B cell (primary cell): ENCODE results near the gene WDR27. TPM values are rescaled to one million over a fixed set of nuclear protein-coding genes. Genes with fewer than 3 reads are reported as not detected.

ENCODE experiments used
- ATAC-seq: fragments of 200-7000 bp; cut with Tn5 transposase; one replicate; pipeline ENCODE4 v1.10.0; 2021; ENCODE audit warnings: low read depth, mild to moderate bottlenecking, moderate number of reproducible peaks, moderate library complexity
- CTCF ChIA-PET: fragments of 350-600 bp; sonication (Branson Sonifier 250); formaldehyde crosslinking; loops from one replicate; lab custom pipeline; 2021; ENCODE audit warnings: antibody characterized with exemption, inconsistent platforms; lab: Charles Lee
- POLR2A ChIA-PET: fragments of 350-600 bp; sonication (Branson Sonifier 250); formaldehyde crosslinking; loops from one replicate; lab custom pipeline; 2021; ENCODE audit warnings: antibody characterized with exemption; lab: Charles Lee
- DNase-seq: peaks from one replicate; pipeline ENCODE4 v3.0.0; 2013
- H2AFZ ChIP-seq: 2 replicates; pipeline ENCODE4 v1.6.1; 2012; ENCODE audit warnings: mild to moderate bottlenecking, low read depth, low read length; ENCODE audit not compliant: insufficient read depth, poor library complexity, severe bottlenecking
- H3K27ac ChIP-seq, 2 donors: 1 replicate in 1 of 2; 2 replicates in 1 of 2; pipeline ENCODE4 v1.5.1; 2012 to 2013; ENCODE audit warnings: low read length in 2 of 2, mild to moderate bottlenecking in 2 of 2, moderate library complexity in 1 of 2
- H3K27me3 ChIP-seq, 4 experiments: fragments of 200-600 bp in 1 of 4; sonication (generic) in 1 of 4; replicated peaks in 1 of 4; 1 replicate in 2 of 4; 2 replicates in 2 of 4; pipeline versions ENCODE4 v1.6.1 to v1.7.0; 2013 to 2016; ENCODE audit warnings: low read length in 3 of 4, mild to moderate bottlenecking in 2 of 4, mixed read lengths in 1 of 4, moderate library complexity in 1 of 4; ENCODE audit not compliant: insufficient read depth in 4 of 4, control insufficient read depth in 3 of 4; ENCODE audit errors: control extremely low read depth in 1 of 4
- H3K36me3 ChIP-seq, 2 experiments: replicated peaks in 1 of 2; 1 replicate in 1 of 2; 2 replicates in 1 of 2; pipeline versions ENCODE4 v1.6.1 to v1.7.1; 2013; ENCODE audit warnings: low read length in 1 of 2; ENCODE audit not compliant: insufficient read depth in 2 of 2, control insufficient read depth in 1 of 2; ENCODE audit errors: control extremely low read depth in 1 of 2, extremely low read depth in 1 of 2
- H3K4me1 ChIP-seq, 2 donors: fragments of 200-600 bp in 1 of 2; sonication (generic) in 1 of 2; 1 replicate in 1 of 2; 2 replicates in 1 of 2; pipeline versions ENCODE4 v1.5.1 to v1.6.1; 2013 to 2017; ENCODE audit warnings: low read length in 2 of 2; ENCODE audit not compliant: control insufficient read depth in 2 of 2, insufficient read depth in 2 of 2
- H3K4me2 ChIP-seq: replicated peaks from 2 replicates; pipeline ENCODE3; 2012; ENCODE audit warnings: mild to moderate bottlenecking, low read depth, low read length; ENCODE audit not compliant: poor library complexity, severe bottlenecking
- H3K4me3 ChIP-seq, 5 experiments: fragments of 200-600 bp in 1 of 5; sonication (generic) in 1 of 5; 1 replicate in 3 of 5; 2 replicates in 2 of 5; pipeline versions ENCODE4 v1.5.1 to v1.7.0; 2011 to 2016; ENCODE audit warnings: low read length in 4 of 5, mild to moderate bottlenecking in 4 of 5, low read depth in 2 of 5, control low read depth in 1 of 5, moderate library complexity in 1 of 5; ENCODE audit not compliant: insufficient read depth in 1 of 5; ENCODE audit errors: control extremely low read depth in 1 of 5, extremely low read depth in 1 of 5
- H3K79me2 ChIP-seq: fragments of 200-600 bp; sonication (generic); one replicate; pipeline ENCODE4 v1.6.0; 2016; ENCODE audit warnings: low read length; ENCODE audit not compliant: control insufficient read depth, insufficient read depth
- H3K9ac ChIP-seq: fragments of 200-600 bp; sonication (generic); 2 replicates; pipeline ENCODE4 v1.6.1; 2017; ENCODE audit warnings: mild to moderate bottlenecking, low read length, moderate library complexity
- H3K9me3 ChIP-seq, 3 donors: one replicate each; pipeline versions ENCODE4 v1.6.1 to v1.7.1; 2013; ENCODE audit warnings: low read length in 2 of 3; ENCODE audit not compliant: control insufficient read depth in 2 of 3, insufficient read depth in 1 of 3; ENCODE audit errors: control extremely low read depth in 1 of 3
- H4K20me1 ChIP-seq: 2 replicates; pipeline ENCODE4 v1.6.0; 2012; ENCODE audit warnings: mild to moderate bottlenecking, low read length; ENCODE audit not compliant: insufficient read depth, control insufficient read depth, poor library complexity, severe bottlenecking
- H3K27ac Mint-ChIP-seq: one replicate; pipeline ENCODE4 v1.8.0; 2021; ENCODE audit warnings: mixed read lengths
- H3K27me3 Mint-ChIP-seq: one replicate; pipeline ENCODE4 v1.8.0; 2021; ENCODE audit warnings: mixed read lengths
- H3K4me1 Mint-ChIP-seq: one replicate; pipeline ENCODE4 v1.8.0; 2021; ENCODE audit warnings: mixed read lengths
- H3K4me3 Mint-ChIP-seq: one replicate; pipeline ENCODE4 v1.8.0; 2021; ENCODE audit warnings: mixed read lengths
- H3K9me3 Mint-ChIP-seq: one replicate; pipeline ENCODE4 v1.8.0; 2022; ENCODE audit warnings: mixed read lengths; ENCODE audit not compliant: insufficient read depth
- EZH2 ChIP-seq: IDR thresholded peaks from 2 replicates; pipeline ENCODE4 v1.6.1; 2012; ENCODE audit warnings: borderline replicate concordance, low read depth, mild to moderate bottlenecking, moderate library complexity, low read length; ENCODE audit not compliant: insufficient read depth, poor library complexity, severe bottlenecking
- WGBS: methylation state at CpG from one replicate; pipeline ENCODE4 v1.1.5; 2013; ENCODE audit warnings: missing lambda C conversion rate; ENCODE audit not compliant: insufficient coverage; 5-methylcytosine and 5-hydroxymethylcytosine counted together
- intact Hi-C: fragments of 100-400 bp; cut with micrococcal nuclease; formaldehyde crosslinking; loops from one replicate; pipeline ENCODE4 v1.10.0; 2022
- polyA plus RNA-seq: library from polyadenylated mRNA; depleted of rRNA; stranded (reverse); fragments of >200 nt; gene quantifications from 2 replicates; pipeline ENCODE4 v1.2.3, GENCODE V29; 2012
- total RNA-seq, 2 donors: library from RNA; stranded (reverse); fragments of 120-200 nt in 1 of 2; gene quantifications; 1 replicate in 1 of 2; 2 replicates in 1 of 2; pipeline versions ENCODE4 v1.2.3 to v1.2.4, GENCODE V29; 2013 to 2022
- TF ChIP-seq, protein P1 (sequence below): fragments of 200-600 bp; IDR thresholded peaks from one replicate; pipeline ENCODE4 v1.8.0; 2022; ENCODE audit warnings: antibody characterized with exemption, mild to moderate bottlenecking

The WDR27 gene
- total and polyA plus RNA-seq, 2 donors (not counting 1 experiment from before 2014, with no cell fraction given): 64.3 to 86.3 TPM

DNA sequence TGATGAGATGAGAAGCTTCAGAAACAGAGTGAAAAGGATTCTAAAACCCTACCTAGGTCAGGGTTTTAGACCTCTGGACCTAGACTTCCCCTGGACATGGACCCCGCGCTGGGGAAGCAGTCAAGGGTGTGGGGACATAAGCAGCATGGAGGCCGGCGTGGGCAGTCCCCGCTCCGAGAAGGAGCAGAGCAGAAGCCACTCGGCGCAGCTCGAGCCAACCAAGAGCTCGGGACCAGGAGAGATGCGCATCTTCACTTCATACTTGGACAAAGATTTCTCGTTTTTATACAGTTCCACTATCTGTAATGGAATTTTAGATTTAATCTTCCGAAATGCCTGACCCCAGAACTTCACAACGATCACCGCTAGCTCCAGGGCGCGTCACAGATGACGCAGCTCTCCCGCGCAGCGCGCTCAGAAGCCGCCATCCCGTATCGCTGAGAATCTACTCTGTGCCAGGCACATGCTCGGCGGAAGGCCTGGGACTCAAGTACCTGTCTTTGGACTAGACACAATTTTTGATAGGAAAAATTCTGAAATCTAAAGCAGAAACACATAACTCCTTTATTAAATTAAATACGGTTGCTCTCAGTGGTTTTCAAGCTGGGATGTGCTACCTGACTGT lies 60.3 kb downstream of the WDR27 start:
- no peaks in the 10 kb centered on the region for H4K20me1 ChIP-seq
- H3K36me3 ChIP-seq: peaks cover 0 to 3% of the 10 kb centered on the region in 2 experiments
- no peak for TF ChIP-seq EZH2
- TF ChIP-seq, protein P1, sequence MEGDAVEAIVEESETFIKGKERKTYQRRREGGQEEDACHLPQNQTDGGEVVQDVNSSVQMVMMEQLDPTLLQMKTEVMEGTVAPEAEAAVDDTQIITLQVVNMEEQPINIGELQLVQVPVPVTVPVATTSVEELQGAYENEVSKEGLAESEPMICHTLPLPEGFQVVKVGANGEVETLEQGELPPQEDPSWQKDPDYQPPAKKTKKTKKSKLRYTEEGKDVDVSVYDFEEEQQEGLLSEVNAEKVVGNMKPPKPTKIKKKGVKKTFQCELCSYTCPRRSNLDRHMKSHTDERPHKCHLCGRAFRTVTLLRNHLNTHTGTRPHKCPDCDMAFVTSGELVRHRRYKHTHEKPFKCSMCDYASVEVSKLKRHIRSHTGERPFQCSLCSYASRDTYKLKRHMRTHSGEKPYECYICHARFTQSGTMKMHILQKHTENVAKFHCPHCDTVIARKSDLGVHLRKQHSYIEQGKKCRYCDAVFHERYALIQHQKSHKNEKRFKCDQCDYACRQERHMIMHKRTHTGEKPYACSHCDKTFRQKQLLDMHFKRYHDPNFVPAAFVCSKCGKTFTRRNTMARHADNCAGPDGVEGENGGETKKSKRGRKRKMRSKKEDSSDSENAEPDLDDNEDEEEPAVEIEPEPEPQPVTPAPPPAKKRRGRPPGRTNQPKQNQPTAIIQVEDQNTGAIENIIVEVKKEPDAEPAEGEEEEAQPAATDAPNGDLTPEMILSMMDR: no peak
- H3K27ac ChIP-seq: no peak overlapping the region
- ChIA-PET POLR2A (interaction anchor here (0.6 kb wide), 1 partner anchor 23 kb away, joined by 8 read pairs; no protein-coding TSS in a partner anchor), CTCF (no interaction called here)
- no peaks in the 10 kb centered on the region for H3K4me1 Mint-ChIP-seq
- no peak overlapping the region for H3K4me3 ChIP-seq
- no peak overlapping the region for H3K4me2 ChIP-seq
- H3K9me3 Mint-ChIP-seq: no peaks in the 10 kb centered on the region
- H3K27me3 ChIP-seq: no peaks in the 10 kb centered on the region
- no peaks in the 10 kb centered on the region for H3K9me3 ChIP-seq
- no peaks in the 10 kb centered on the region for H3K27me3 Mint-ChIP-seq
- 99% methylated on average over 13 of the region's 28 CpGs for WGBS
- H3K4me1 ChIP-seq: no peaks in the 10 kb centered on the region
- no peak for ATAC-seq
- no peak overlapping the region for H3K9ac ChIP-seq
- H3K79me2 ChIP-seq: no peaks in the 10 kb centered on the region
- H3K4me3 Mint-ChIP-seq: no peak overlapping the region
- H3K27ac Mint-ChIP-seq: no peak overlapping the region
- intact Hi-C loops: no loop called here
- no peak for DNase-seq
- no peak overlapping the region for H2AFZ ChIP-seq

DNA sequence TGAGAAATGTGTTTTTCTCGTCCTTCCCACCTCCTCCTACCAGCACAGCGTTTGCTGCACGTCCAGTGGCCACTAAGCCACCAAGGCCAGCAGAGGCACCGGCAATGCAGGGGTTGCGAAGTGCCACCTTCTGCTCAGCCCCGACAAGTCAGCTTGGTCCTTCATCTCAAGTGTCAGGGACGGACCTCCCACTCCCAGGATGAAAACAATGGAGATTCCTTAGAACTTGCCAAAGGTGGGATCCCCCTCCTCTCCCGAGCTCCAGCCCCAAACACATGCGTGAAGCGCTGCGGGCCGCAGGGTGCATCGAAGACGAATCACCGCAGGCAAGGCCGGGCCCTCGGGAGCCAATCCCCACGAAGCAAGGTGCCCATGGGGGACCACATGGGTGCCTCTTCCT lies 60.8 kb downstream of the WDR27 start:
- Mint-ChIP-seq H3K4me1 (no peaks in the 10 kb centered on the region), H3K4me3 (no peak overlapping the region), H3K27ac (no peak overlapping the region), H3K9me3 (no peaks in the 10 kb centered on the region), H3K27me3 (no peaks in the 10 kb centered on the region)
- Histone ChIP-seq H3K4me2 (no peak overlapping the region), H3K4me1 (no peaks in the 10 kb centered on the region), H3K9me3 (no peaks in the 10 kb centered on the region), H3K36me3 (peaks cover 0 to 3% of the 10 kb centered on the region in 2 experiments), H3K79me2 (no peaks in the 10 kb centered on the region), H4K20me1 (no peaks in the 10 kb centered on the region), H2AFZ (no peak overlapping the region), H3K27me3 (no peaks in the 10 kb centered on the region), H3K27ac (no peak overlapping the region), H3K9ac (no peak overlapping the region), H3K4me3 (no peak overlapping the region)
- DNase-seq (no peak), ATAC-seq (no peak)
- POLR2A ChIA-PET: interaction anchor here (0.6 kb wide), 1 partner anchor 22 kb away, joined by 8 read pairs; no protein-coding TSS in a partner anchor
- intact Hi-C loops: no loop called here
- 98% methylated on average over 15 of the region's 18 CpGs for WGBS
- CTCF ChIA-PET: interaction anchor here (1.1 kb wide), 1 partner anchor 127 kb away, joined by 4 read pairs; no protein-coding TSS in a partner anchor
- TF ChIP-seq, protein P1: no peak
- TF ChIP-seq EZH2: no peak
